Tongue (tissue), 2 donors: ENCODE data around the gene PAK4. TPM values are rescaled to one million over a fixed set of nuclear protein-coding genes. Genes with fewer than 3 reads are reported as not detected.
A peak's percentile ranks its signal among the peaks of the same experiment; 100 is the strongest.
"Not testable (repeated sequence)": the region's sequence is repeated elsewhere in the genome, so short reads cannot be mapped to it uniquely, and the experiment has no call there.

ENCODE experiments used
- DNase-seq: peaks from one replicate; pipeline ENCODE4 v3.0.0-alpha.2; 2015
- total RNA-seq: library from RNA; depleted of rRNA; stranded (reverse); fragments of >200 nt; gene quantifications from one replicate; pipeline ENCODE4 v1.2.3, GENCODE V29; 2014

Gene PAK4
- total RNA-seq = 10.3 TPM

GRCh38 chr19:39125554-39126311 is at the start of gene PAK4:
TSS of gene PAK4 (plus strand) at chr19:39125786. CDS start at chr19:39169554, 43,768 bp downstream.
- peak; percentile 99 for DNase-seq

GRCh38 chr19:39077323-39077722 is 48.3 kb upstream of the PAK4 start:
- no peak for DNase-seq

- DNase-seq = no peak
Measured at GRCh38 chr19:39078436-39079200, 47.0 kb upstream of the PAK4 start.

DNA sequence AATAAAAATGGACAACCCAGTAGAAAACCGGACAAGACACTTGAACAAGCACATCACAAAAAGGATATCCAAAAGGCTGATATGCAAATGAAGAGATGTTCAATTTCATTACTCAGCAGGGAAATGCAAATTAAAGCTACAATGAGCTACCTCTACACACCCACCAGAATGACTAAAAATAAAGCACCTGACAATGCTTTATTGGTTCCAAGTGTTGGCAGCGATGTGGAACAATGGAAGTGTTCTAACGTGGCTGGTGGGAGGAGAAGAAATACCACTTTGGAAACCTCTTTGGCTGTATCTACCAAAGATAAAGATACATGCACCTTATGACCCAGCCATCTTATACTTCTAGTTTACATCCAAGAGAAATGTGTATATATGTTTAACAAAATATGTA is 45.2 kb upstream of the PAK4 start:
- DNase-seq = no peak

DNA sequence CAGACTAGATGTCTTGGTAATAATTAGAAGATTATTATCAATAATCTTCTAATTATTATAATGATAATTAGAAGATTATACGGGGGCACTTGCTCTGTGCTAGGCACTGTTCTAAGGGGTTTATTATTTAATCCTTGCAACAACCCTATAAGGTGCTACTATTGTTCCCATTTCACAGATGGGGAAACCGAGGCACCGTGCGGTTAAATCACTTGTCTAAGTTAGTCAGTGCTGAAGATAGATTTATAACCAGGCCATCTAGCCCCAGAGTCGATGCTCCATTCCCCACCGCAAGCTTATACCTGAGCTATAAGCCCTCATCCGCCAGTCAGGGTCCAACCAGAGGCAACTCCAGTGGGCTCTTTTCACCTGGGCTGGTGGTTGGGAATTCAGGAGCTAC is 43.4 kb upstream of the PAK4 start:
- no peak for DNase-seq

GRCh38 chr19:39082745-39083598 is 42.6 kb upstream of the PAK4 start:
- no peak for DNase-seq

DNA sequence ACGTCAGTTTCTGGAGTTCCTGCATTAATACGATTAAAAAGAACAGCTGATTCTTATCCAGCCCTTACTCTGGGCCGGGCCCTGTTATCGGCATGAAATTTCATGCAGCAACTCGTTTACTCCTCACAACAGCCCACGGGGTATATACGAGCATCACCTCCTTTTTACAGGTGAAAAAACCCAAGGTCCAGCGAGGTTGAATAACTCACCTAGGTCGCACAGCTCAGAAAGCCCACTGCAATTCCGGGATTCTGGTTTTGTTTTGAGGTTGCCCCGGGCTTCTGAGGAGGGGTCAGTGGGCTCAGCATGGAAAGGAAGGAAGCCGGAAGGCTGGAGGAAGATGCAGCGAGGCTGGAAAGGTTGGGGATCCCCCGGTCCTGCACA is 42.0 kb upstream of the PAK4 start:
- DNase-seq = no peak

GRCh38 chr19:39083983-39084731 is 41.4 kb upstream of the PAK4 start, which contains the start of gene ACP7:
TSS of gene ACP7 (plus strand) at chr19:39084368. CDS start at chr19:39085270, 902 bp downstream.
- no peak for DNase-seq

DNA sequence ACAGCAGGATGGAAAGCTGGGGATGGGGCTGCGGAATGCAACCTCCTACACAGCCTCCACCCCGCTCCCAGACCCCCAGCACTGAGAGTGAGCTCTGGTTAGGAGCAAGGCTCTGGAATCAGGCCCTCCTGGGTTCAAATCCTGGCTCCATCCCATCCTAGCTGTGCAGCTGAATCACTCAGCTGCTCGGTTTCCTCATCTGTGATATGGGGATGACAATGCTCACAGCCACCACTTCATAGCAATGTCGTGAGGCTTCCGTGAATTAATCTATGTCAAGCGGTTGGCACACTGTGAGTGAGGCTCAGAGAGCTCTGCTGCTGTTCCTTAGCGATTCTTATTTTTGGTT is 40.9 kb upstream of the PAK4 start:
- DNase-seq = no peak

GRCh38 chr19:39085392-39085791 is 40.2 kb upstream of the PAK4 start:
- DNase-seq = no peak

DNA sequence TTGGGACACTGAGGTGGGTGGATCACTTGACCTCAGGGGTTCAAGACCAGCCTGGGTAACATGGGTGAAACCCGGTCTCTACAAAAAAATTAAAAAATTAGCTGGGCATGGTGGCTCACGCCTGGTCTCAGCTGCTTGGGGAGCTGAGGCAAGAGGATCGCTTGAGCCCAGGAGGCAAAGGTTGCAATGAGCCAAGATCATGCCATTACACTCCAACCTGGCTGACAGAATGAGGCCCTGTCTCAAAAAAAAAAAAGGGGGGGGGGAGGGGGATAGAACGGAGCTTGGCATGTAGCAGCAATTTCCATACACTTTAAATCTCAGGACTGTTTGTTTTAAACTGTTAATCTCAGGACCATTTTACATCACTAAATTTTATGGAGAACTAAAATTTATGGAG is 39.2 kb upstream of the PAK4 start:
- no peak for DNase-seq

- no peak for DNase-seq
Measured at GRCh38 chr19:39087907-39088686, 37.5 kb upstream of the PAK4 start.

- not testable (repeated sequence) for DNase-seq
Measured at GRCh38 chr19:39090016-39090415, 35.6 kb upstream of the PAK4 start.

DNA sequence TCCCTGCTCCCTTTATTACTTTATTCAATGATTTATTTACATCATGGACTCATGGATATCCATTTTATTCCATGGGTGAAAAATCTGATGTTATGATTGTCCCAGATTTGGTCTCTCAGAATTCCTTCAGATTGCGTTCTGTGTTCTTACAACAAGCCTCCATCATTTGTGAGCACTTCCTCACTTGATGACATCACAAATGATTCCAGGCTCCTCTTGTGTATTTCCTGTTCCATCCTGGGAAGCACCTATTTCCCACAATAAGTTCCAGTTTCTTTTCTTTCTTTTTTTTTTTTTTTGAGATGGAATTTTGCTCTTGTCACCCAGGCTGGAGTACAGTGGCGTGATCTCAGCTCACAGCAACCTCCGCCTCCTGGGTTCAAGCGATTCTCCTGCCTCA is 34.7 kb upstream of the PAK4 start:
- no peak for DNase-seq

DNA sequence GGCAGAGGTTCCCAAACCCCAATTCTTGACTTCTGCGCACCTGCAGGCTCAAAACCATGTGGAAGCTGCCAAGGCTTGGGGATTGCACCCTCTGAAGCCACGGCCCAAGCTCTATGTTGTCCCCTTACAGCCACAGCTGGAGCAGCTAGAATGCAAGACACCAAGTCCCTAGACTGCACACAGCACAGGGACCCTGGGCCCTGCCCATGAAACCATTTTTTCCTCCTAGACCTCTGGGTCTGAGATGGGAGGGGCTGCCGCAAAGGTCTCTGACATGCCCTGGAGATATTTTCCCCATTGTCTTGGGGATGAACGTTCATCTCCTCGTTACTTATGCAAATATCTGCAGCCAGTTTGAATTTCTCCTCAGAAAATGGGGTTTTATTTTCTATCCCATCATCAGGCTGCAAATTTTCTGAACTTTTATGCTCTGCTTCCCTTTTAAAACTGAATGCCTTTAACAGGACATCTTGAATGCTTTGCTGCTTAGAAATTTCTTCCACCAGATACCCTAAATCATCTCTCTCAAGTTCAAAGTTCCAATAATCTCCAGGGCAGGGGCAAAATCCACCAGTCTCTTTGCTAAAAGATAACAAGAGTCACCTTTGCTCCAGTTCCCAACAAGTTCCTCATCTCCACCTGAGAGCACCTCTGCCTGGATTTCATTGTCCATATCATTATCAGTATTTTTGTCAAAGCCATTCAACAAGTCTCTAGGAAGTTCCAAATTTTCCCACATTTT is 29.6 kb upstream of the PAK4 start:
- DNase-seq = not testable (repeated sequence)

DNA sequence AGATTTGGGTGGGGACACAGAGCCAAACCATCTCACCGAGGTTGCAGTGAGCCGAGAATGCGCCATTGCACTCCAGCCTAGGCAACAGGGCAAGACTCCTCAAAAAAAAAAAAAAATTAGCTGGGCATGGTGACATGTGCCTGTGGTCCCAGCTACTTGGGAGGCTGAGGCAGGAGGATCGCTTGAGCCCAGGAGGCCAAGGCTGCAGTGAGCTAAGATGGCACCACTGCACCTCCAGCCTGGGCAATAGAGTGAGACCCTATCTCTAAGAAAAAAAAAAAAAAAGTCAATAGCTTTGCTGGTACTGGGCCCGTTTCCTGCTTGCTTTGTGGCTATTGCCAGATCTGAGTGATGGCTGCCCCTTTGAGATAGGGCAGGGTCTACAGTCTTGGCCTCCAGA is 28.3 kb upstream of the PAK4 start:
- DNase-seq = no peak

- DNase-seq = no peak
Measured at GRCh38 chr19:39097721-39098120, 27.9 kb upstream of the PAK4 start.

DNA sequence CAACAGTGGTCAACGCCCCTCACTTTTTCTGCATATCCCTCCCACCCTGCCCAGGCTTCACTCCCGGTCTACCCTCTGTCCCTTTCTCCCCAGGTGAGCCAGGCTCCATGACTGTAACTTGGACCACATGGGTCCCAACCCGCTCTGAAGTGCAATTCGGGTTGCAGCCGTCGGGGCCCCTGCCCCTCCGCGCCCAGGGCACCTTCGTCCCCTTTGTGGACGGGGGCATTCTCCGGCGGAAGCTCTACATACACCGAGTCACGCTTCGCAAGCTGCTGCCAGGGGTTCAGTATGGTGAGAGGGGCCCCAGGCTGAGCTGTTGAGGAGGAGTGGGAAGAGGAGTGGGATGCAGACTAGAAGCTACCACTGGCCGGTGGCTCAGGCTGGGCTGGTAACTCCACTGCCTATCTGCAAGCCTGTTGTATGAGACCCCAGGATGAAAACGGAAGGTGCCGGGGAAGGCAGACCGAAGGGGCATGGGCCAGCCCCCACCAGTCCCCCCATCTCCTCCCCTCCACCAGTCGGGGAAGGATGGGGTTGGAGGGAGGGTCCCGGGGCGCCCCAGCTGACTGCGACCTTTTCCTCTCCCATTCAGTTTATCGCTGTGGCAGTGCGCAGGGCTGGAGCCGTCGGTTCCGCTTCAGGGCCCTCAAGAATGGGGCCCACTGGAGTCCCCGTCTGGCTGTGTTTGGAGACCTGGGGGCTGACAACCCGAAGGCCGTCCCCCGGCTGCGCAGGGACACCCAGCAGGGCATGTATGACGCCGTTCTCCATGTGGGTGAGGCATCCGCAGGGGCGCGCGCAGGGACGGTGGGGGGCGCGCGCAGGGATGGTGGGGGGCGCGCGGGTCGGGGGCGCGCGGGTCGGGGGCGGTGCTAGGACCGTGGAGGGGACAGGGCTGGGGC is 27.0 kb upstream of the PAK4 start:
- no peak for DNase-seq

GRCh38 chr19:39099341-39099740 is 26.2 kb upstream of the PAK4 start:
- no peak for DNase-seq
